Smooth muscle cell (in vitro differentiated cells): ENCODE data around the gene TUBB8. TPM values are rescaled to one million over a fixed set of nuclear protein-coding genes. Genes with fewer than 3 reads are reported as not detected.
A peak's percentile ranks its signal among the peaks of the same experiment; 100 is the strongest.
"Not testable (repeated sequence)": the region's sequence is repeated elsewhere in the genome, so short reads cannot be mapped to it uniquely, and the experiment has no call there.

ENCODE experiments used
- DNase-seq: peaks from one replicate; lab custom pipeline; 2025; ENCODE audit not compliant: unreplicated experiment; lab: John Stamatoyannopoulos, UW
- H2AFZ ChIP-seq: fragments of 200-600 bp; sonication (generic); 2 replicates; pipeline ENCODE4 v1.6.0; 2016; ENCODE audit warnings: antibody characterized with exemption, low read depth, mild to moderate bottlenecking
- H3F3A ChIP-seq: fragments of 200-600 bp; sonication (generic); 2 replicates; pipeline ENCODE4 v1.6.0; 2017; ENCODE audit warnings: antibody characterized with exemption, low read depth
- H3K27ac ChIP-seq: fragments of 200-600 bp; sonication (generic); 2 replicates; pipeline ENCODE4 v1.5.1; 2016; ENCODE audit warnings: low read depth, mild to moderate bottlenecking
- H3K27me3 ChIP-seq: fragments of 200-600 bp; sonication (generic); 2 replicates; pipeline ENCODE4 v1.6.1; 2016; ENCODE audit warnings: low read depth, mild to moderate bottlenecking
- H3K36me3 ChIP-seq: fragments of 200-600 bp; sonication (generic); 2 replicates; pipeline ENCODE4 v1.5.1; 2016; ENCODE audit warnings: low read depth
- H3K4me1 ChIP-seq: fragments of 200-600 bp; sonication (generic); 2 replicates; pipeline ENCODE4 v1.5.1; 2016; ENCODE audit warnings: low read depth
- H3K4me2 ChIP-seq: fragments of 200-600 bp; sonication (generic); 2 replicates; pipeline ENCODE4 v1.6.0; 2016; ENCODE audit warnings: mild to moderate bottlenecking
- H3K4me3 ChIP-seq: fragments of 200-600 bp; sonication (generic); 2 replicates; pipeline ENCODE4 v1.5.1; 2016; ENCODE audit warnings: mild to moderate bottlenecking
- H3K79me2 ChIP-seq: fragments of 200-600 bp; sonication (generic); 2 replicates; pipeline ENCODE4 v1.6.0; 2016; ENCODE audit warnings: low read depth, mild to moderate bottlenecking
- H3K9ac ChIP-seq: fragments of 200-600 bp; sonication (generic); 2 replicates; pipeline ENCODE4 v1.6.0; 2016; ENCODE audit warnings: low read depth
- H3K9me3 ChIP-seq: fragments of 200-600 bp; sonication (generic); replicated peaks from 2 replicates; pipeline ENCODE4 v1.5.1; 2016; ENCODE audit warnings: low read depth
- H4K20me1 ChIP-seq: fragments of 200-600 bp; sonication (generic); 2 replicates; pipeline ENCODE4 v1.6.0; 2016; ENCODE audit warnings: low read depth
- WGBS: methylation state at CpG from one replicate; pipeline ENCODE4 v1.1.7; 2016; ENCODE audit warnings: low lambda C conversion rate; 5-methylcytosine and 5-hydroxymethylcytosine counted together
- polyA plus RNA-seq: library from polyadenylated mRNA; unstranded; fragments of >200 nt; fragmentation: Nextera tagmentation; extraction: Ambion mirVana; gene quantifications from 2 replicates; pipeline ENCODE4 v1.2.1, GENCODE V29; 2016
- total RNA-seq: library from RNA; depleted of rRNA; stranded (reverse); fragments of >200 nt; gene quantifications from 2 replicates; pipeline ENCODE4 v1.2.3, GENCODE V29; 2014
- TF ChIP-seq, protein P1 (sequence below): fragments of 200-600 bp; sonication (generic); IDR thresholded peaks from 2 replicates; pipeline ENCODE4 v1.5.1; 2017; ENCODE audit warnings: borderline replicate concordance, mild to moderate bottlenecking, antibody characterized with exemption; ENCODE audit not compliant: insufficient read depth, poor library complexity, severe bottlenecking

The TUBB8 gene
- total and polyA plus RNA-seq, 2 experiments from 2014 or later = 0.54 to 0.79 TPM

GRCh38 chr10:79532-80215, 30.6 kb upstream of the TUBB8 start:
- no peaks in the 10 kb centered on the region for H4K20me1 ChIP-seq
- H3K27me3 ChIP-seq = no peaks in the 10 kb centered on the region
- H3K4me2 ChIP-seq = no peak overlapping the region
- H3K4me3 ChIP-seq = no peak overlapping the region
- no peaks in the 10 kb centered on the region for H3K9me3 ChIP-seq
- no peaks in the 10 kb centered on the region for H3K36me3 ChIP-seq
- no peaks in the 10 kb centered on the region for H3F3A ChIP-seq
- DNase-seq = no peak
- 85% methylated on average over 4 of the region's 4 CpGs for WGBS
- H3K4me1 ChIP-seq = no peaks in the 10 kb centered on the region
- TF ChIP-seq, protein P1, sequence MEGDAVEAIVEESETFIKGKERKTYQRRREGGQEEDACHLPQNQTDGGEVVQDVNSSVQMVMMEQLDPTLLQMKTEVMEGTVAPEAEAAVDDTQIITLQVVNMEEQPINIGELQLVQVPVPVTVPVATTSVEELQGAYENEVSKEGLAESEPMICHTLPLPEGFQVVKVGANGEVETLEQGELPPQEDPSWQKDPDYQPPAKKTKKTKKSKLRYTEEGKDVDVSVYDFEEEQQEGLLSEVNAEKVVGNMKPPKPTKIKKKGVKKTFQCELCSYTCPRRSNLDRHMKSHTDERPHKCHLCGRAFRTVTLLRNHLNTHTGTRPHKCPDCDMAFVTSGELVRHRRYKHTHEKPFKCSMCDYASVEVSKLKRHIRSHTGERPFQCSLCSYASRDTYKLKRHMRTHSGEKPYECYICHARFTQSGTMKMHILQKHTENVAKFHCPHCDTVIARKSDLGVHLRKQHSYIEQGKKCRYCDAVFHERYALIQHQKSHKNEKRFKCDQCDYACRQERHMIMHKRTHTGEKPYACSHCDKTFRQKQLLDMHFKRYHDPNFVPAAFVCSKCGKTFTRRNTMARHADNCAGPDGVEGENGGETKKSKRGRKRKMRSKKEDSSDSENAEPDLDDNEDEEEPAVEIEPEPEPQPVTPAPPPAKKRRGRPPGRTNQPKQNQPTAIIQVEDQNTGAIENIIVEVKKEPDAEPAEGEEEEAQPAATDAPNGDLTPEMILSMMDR = no peak
- no peak overlapping the region for H2AFZ ChIP-seq
- H3K79me2 ChIP-seq = no peaks in the 10 kb centered on the region
- no peak overlapping the region for H3K9ac ChIP-seq
- no peak overlapping the region for H3K27ac ChIP-seq

GRCh38 chr10:78556-78955, 29.5 kb upstream of the TUBB8 start:
- H3K4me1 ChIP-seq = no peaks in the 10 kb centered on the region
- H4K20me1 ChIP-seq = no peaks in the 10 kb centered on the region
- H2AFZ ChIP-seq = no peak overlapping the region
- no peaks in the 10 kb centered on the region for H3K36me3 ChIP-seq
- no peaks in the 10 kb centered on the region for H3K9me3 ChIP-seq
- H3F3A ChIP-seq = no peaks in the 10 kb centered on the region
- WGBS = 92% methylated on average over 12 of the region's 12 CpGs
- H3K79me2 ChIP-seq = no peaks in the 10 kb centered on the region
- H3K4me2 ChIP-seq = no peak overlapping the region
- TF ChIP-seq, protein P1 = no peak
- no peaks in the 10 kb centered on the region for H3K27me3 ChIP-seq
- H3K27ac ChIP-seq = no peak overlapping the region
- no peak for DNase-seq
- no peak overlapping the region for H3K4me3 ChIP-seq
- H3K9ac ChIP-seq = no peak overlapping the region

DNA sequence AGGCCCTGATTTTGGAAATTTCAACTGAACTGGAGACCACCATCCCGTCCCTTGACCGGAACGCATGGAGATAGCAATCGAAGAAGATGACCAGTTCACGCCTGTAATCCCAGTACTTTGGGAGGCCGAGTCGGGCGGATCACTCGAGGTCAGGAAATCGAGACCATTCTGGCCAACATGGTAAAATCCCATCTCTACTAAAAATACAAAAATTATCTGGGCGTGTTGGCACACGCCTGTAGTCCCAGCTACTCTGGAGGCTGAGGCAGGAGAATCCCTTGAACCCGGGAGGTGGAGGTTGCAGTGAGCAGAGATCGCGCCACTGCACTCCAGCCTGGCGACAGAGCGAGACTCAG, 25.1 kb upstream of the TUBB8 start:
- H3K79me2 ChIP-seq, DNase-seq, H3K9me3 ChIP-seq, H3K27me3 ChIP-seq, H3K4me1 ChIP-seq, H4K20me1 ChIP-seq, H3K9ac ChIP-seq, H3F3A ChIP-seq, H3K36me3 ChIP-seq, H3K27ac ChIP-seq: not testable (repeated sequence)
- peak overlapping the region; percentile 93 for H2AFZ ChIP-seq
- peak overlapping the region; percentile 86 for H3K4me2 ChIP-seq
- H3K4me3 ChIP-seq = peak overlapping the region; percentile 81
- 41% methylated on average over 17 of the region's 17 CpGs for WGBS

DNA sequence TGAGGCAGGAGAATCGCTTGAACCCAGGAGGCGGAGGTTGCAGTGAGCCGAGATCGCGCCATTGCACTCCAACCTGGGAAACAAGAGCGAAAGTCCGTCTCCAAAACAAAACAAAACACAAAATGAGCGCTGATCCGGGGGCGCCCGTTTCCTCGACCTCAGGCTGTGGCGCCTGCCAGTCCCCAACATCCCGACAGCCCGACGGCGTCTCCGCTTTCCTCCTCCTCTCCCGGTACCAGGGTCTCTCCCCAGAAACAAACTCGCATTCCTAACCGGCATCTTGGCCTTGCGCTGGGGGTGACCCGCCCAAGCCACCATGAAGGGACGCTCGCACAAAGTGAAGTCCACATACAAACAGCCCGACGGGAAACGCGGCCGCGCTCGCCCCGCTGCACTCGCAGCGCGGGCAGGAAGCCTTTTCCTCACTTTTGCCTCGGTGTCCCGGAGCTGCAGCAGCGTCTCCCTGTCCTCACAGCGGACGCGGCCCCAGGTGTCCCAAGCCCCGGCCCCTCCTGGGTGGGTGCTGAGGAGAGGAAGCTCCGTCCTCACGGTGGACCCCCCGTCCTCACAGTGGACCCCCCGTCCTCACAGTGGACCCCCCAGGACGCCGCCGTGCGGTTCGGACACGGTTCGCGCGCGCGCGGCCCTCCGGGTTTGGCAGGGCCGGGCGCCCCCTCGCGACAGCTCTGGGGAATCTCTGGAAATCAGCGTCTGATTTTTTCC, 24.6 kb upstream of the TUBB8 start:
- H3K4me3 ChIP-seq = peak overlapping the region; percentile 81
- DNase-seq = peak; percentile 57
- not testable (repeated sequence) for H3F3A ChIP-seq, H3K9ac ChIP-seq, H3K9me3 ChIP-seq, H3K4me1 ChIP-seq, H3K27ac ChIP-seq, H3K27me3 ChIP-seq, H3K79me2 ChIP-seq, H3K36me3 ChIP-seq, H4K20me1 ChIP-seq
- TF ChIP-seq, protein P1 = peak; percentile 81
- H3K4me2 ChIP-seq = peak overlapping the region; percentile 86
- peak overlapping the region; percentile 93 for H2AFZ ChIP-seq
- 4% methylated on average over 44 of the region's 65 CpGs for whole genome bisulfite sequencing

- not testable (repeated sequence) for H3K27me3 ChIP-seq, H3K79me2 ChIP-seq, H3K27ac ChIP-seq, H2AFZ ChIP-seq, DNase-seq, H3K9ac ChIP-seq, H3K9me3 ChIP-seq, H3K36me3 ChIP-seq, H3K4me3 ChIP-seq, H4K20me1 ChIP-seq, H3F3A ChIP-seq, H3K4me2 ChIP-seq, H3K4me1 ChIP-seq
- WGBS = 78% methylated on average over 5 of the region's 5 CpGs
Observed at GRCh38 chr10:68156-68555, 19.1 kb upstream of the TUBB8 start.

GRCh38 chr10:49926-50325, 830 bp upstream of the TUBB8 start:
- not testable (repeated sequence) for H3K27ac ChIP-seq, H3K9me3 ChIP-seq, H3K27me3 ChIP-seq, H3K4me3 ChIP-seq, DNase-seq, H3K4me2 ChIP-seq, H2AFZ ChIP-seq, H3K4me1 ChIP-seq, H3K79me2 ChIP-seq, H3K9ac ChIP-seq, H4K20me1 ChIP-seq, H3K36me3 ChIP-seq, H3F3A ChIP-seq
- WGBS = 62% methylated on average over 2 of the region's 2 CpGs
